ENCODE results near the gene CLP1. TPM values are rescaled to one million over a fixed set of nuclear protein-coding genes. Genes with fewer than 3 reads are reported as not detected.

The CLP1 gene
- total and polyA plus RNA-seq, 10 of the 15 experiments (the other 5 are each of a cell fraction or from before 2014, with no cell fraction given): 19.9 to 45.7 (median 27.8) TPM

DNA sequence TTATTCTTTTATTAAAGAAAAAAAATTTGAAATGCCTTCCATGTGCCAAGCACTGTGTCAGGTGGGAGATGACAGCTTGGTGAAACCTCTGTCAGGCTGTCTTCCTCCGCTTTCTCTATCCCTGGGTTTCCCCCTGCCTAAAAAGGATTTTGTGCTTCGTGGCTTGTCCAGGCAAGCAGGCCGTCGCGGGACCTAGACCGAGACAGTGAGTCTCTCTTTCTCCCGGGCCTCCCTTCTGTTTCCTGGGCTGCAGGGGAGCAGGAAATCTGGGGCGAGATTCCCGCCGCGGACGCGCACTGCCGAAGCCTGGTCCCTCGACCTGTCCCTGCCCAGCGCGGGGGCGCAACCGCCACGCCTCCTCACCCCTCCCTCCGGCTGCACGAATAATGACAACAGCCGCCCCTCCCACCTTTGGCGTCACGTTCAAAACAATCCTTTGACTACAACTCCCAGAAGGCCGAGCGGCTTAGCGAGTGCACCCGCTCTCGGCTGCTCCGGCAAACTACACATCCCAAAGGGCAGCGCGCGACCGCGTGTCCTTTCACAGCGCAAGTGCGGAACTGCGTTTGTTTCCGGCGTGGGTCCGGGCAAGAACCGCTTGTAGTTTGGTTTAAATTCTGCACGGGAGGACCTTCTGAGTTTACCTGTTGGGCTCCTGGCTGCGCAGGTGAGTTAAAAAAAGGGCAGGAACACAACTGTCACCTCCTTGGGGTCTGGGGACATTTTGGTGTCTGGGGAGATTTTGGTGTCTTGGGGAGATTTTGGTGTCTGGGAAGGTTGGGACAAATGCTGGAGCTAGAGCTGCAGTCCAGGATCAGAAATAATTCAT, at the start of gene CLP1 (continued):
- TF ChIP-seq ZNF384 (IDR thresholded peaks at IDR 0.05; ENCODE audit: borderline replicate concordance, low read depth, low read length) (no peak), CBX5 (IDR thresholded peaks at IDR 0.05; ENCODE audit: low read depth) (no peak), SMAD5 (IDR thresholded peaks at IDR 0.05; ENCODE audit: low read depth) (peak; percentile 37; the same call in 1 of the 2 replicates), GABPA (IDR thresholded peaks at IDR 0.05; ENCODE audit: low read depth) (peak; percentile 87), NBN (IDR thresholded peaks at IDR 0.05) (peak; percentile 71), NKRF (conservative IDR thresholded peaks at IDR 0.05) (peak; percentile 56), CBFB (IDR thresholded peaks at IDR 0.05; ENCODE audit: low read depth) (peak; percentile 28; the same call in 1 of the 2 replicates), ZNF24 (IDR thresholded peaks at IDR 0.05) (no peak), MTA2 (IDR thresholded peaks at IDR 0.05; ENCODE audit: low read depth) (no peak), JUNB (IDR thresholded peaks at IDR 0.05) (no peak), ZNF622 (IDR thresholded peaks at IDR 0.05) (no peak), LARP7 (IDR thresholded peaks at IDR 0.05) (no peak; the same call in 1 of the 2 replicates), ZNF217 (IDR thresholded peaks at IDR 0.05) (no peak), FOXM1 (IDR thresholded peaks at IDR 0.05; ENCODE audit: low read depth, low read length) (no peak), MYC (IDR thresholded peaks at IDR 0.05; ENCODE audit: insufficient read depth, insufficient read length, insufficient replicate concordance, low read length, severe bottlenecking) (no peak), MYB (IDR thresholded peaks at IDR 0.05; ENCODE audit: borderline replicate concordance, low read depth, low read length) (peak; percentile 44; the same call in 1 of the 2 replicates), IKZF2 (IDR thresholded peaks at IDR 0.05) (peak; percentile 89)
- TF ChIP-seq, protein P1, sequence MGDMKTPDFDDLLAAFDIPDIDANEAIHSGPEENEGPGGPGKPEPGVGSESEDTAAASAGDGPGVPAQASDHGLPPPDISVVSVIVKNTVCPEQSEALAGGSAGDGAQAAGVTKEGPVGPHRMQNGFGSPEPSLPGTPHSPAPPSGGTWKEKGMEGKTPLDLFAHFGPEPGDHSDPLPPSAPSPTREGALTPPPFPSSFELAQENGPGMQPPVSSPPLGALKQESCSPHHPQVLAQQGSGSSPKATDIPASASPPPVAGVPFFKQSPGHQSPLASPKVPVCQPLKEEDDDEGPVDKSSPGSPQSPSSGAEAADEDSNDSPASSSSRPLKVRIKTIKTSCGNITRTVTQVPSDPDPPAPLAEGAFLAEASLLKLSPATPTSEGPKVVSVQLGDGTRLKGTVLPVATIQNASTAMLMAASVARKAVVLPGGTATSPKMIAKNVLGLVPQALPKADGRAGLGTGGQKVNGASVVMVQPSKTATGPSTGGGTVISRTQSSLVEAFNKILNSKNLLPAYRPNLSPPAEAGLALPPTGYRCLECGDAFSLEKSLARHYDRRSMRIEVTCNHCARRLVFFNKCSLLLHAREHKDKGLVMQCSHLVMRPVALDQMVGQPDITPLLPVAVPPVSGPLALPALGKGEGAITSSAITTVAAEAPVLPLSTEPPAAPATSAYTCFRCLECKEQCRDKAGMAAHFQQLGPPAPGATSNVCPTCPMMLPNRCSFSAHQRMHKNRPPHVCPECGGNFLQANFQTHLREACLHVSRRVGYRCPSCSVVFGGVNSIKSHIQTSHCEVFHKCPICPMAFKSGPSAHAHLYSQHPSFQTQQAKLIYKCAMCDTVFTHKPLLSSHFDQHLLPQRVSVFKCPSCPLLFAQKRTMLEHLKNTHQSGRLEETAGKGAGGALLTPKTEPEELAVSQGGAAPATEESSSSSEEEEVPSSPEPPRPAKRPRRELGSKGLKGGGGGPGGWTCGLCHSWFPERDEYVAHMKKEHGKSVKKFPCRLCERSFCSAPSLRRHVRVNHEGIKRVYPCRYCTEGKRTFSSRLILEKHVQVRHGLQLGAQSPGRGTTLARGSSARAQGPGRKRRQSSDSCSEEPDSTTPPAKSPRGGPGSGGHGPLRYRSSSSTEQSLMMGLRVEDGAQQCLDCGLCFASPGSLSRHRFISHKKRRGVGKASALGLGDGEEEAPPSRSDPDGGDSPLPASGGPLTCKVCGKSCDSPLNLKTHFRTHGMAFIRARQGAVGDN (IDR thresholded peaks at IDR 0.05): peak; percentile 23; the same call in 1 of the 2 replicates
- TF ChIP-seq, protein P2, sequence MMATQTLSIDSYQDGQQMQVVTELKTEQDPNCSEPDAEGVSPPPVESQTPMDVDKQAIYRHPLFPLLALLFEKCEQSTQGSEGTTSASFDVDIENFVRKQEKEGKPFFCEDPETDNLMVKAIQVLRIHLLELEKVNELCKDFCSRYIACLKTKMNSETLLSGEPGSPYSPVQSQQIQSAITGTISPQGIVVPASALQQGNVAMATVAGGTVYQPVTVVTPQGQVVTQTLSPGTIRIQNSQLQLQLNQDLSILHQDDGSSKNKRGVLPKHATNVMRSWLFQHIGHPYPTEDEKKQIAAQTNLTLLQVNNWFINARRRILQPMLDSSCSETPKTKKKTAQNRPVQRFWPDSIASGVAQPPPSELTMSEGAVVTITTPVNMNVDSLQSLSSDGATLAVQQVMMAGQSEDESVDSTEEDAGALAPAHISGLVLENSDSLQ (IDR thresholded peaks at IDR 0.05): 0 out of 2 replicates have a peak, but pooled peaks have one; percentile 42
- TF ChIP-seq, protein P3, sequence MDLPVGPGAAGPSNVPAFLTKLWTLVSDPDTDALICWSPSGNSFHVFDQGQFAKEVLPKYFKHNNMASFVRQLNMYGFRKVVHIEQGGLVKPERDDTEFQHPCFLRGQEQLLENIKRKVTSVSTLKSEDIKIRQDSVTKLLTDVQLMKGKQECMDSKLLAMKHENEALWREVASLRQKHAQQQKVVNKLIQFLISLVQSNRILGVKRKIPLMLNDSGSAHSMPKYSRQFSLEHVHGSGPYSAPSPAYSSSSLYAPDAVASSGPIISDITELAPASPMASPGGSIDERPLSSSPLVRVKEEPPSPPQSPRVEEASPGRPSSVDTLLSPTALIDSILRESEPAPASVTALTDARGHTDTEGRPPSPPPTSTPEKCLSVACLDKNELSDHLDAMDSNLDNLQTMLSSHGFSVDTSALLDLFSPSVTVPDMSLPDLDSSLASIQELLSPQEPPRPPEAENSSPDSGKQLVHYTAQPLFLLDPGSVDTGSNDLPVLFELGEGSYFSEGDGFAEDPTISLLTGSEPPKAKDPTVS (IDR thresholded peaks at IDR 0.05; ENCODE audit: low read depth, low read length): no peak
- TF ChIP-seq, protein P4, sequence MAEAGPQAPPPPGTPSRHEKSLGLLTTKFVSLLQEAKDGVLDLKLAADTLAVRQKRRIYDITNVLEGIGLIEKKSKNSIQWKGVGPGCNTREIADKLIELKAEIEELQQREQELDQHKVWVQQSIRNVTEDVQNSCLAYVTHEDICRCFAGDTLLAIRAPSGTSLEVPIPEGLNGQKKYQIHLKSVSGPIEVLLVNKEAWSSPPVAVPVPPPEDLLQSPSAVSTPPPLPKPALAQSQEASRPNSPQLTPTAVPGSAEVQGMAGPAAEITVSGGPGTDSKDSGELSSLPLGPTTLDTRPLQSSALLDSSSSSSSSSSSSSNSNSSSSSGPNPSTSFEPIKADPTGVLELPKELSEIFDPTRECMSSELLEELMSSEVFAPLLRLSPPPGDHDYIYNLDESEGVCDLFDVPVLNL (IDR thresholded peaks at IDR 0.05; ENCODE audit: low read depth, low read length): peak; percentile 14; the same call in 1 of the 2 replicates
